Ovary (tissue), 9 donors: ENCODE measurements around the gene CFAP43. TPM values are rescaled to one million over a fixed set of nuclear protein-coding genes. Genes with fewer than 3 reads are reported as not detected.

Source experiments
- DNase-seq, 5 donors: peaks; one replicate each; pipeline ENCODE4 v3.0.0-alpha.2; 2019 to 2020
- H3K27ac ChIP-seq, 2 donors: fragments of 200-600 bp; one replicate each; pipeline versions ENCODE4 v1.5.1 to v1.8.0; 2019 to 2022
- H3K27me3 ChIP-seq: fragments of 200-600 bp; one replicate; pipeline ENCODE4 v1.8.0; 2022
- H3K36me3 ChIP-seq: fragments of 200-600 bp; sonication (generic); one replicate; pipeline ENCODE4 v1.5.1; 2019
- H3K4me1 ChIP-seq: one replicate; pipeline ENCODE4 v1.8.1; 2013; ENCODE audit warnings: mild to moderate bottlenecking, moderate library complexity; ENCODE audit not compliant: insufficient read depth
- H3K4me3 ChIP-seq: fragments of 200-600 bp; sonication (generic); one replicate; pipeline ENCODE4 v1.5.1; 2017
- H3K9me3 ChIP-seq, 2 donors: fragments of 200-600 bp in 1 of 2; sonication (generic) in 1 of 2; one replicate each; pipeline versions ENCODE4 v1.5.1 to v1.8.1; 2013 to 2019; ENCODE audit warnings: mild to moderate bottlenecking in 1 of 2, moderate library complexity in 1 of 2
- CTCF ChIP-seq, 3 donors: fragments of 450-650 bp in 2 of 3; fragments of 200-600 bp in 1 of 3; IDR thresholded peaks; one replicate each; pipeline versions ENCODE4 v1.5.1 to v1.8.0; 2016 to 2022; ENCODE audit warnings: antibody characterized with exemption in 3 of 3, mild to moderate bottlenecking in 1 of 3
- EP300 ChIP-seq: sonication (generic); formaldehyde crosslinking; IDR thresholded peaks from one replicate; pipeline ENCODE4 v1.6.1; 2017; ENCODE audit warnings: antibody characterized with exemption
- POLR2A ChIP-seq: fragments of 450-650 bp; IDR thresholded peaks from one replicate; pipeline ENCODE4 v1.6.1; 2017; ENCODE audit warnings: antibody characterized with exemption, mild to moderate bottlenecking, moderate library complexity
- WGBS, 3 donors: extraction: QIAGEN DNeasy Blood & Tissue Kit in 1 of 3; methylation state at CpG; one replicate each; pipeline versions ENCODE4 v1.1.5 to v1.1.7; 2013 to 2017; 5-methylcytosine and 5-hydroxymethylcytosine counted together
- intact Hi-C, 4 donors: fragments of 100-400 bp; cut with DNase I; formaldehyde crosslinking; loops; one replicate each; pipeline versions ENCODE4 v1.11.0 to v1.15.1; 2022 to 2023
- polyA plus RNA-seq, 2 donors: library from polyadenylated mRNA; stranded (reverse); fragments of 200-250 nt in 1 of 2; fragments of 350-450 nt in 1 of 2; fragmentation: Illumina TruSeq in 1 of 2; extraction: RNeasy Lipid Tissue Mini Kit (QIAGEN cat#74804) in 1 of 2; gene quantifications; one replicate each; pipeline ENCODE4 v1.2.3, GENCODE V29; 2013 to 2014
- total RNA-seq, 7 donors: library from RNA; depleted of rRNA in 2 of 7; stranded (reverse); fragments of >200 nt in 2 of 7; fragmentation: NEBNext Ultra II Directional in 3 of 7; extraction: Animal tissue kit (Norgen Biotek cat#: 25700) in 3 of 7; gene quantifications; one replicate each; pipeline versions ENCODE4 v1.1.0 to v1.2.4, GENCODE V29; 2016 to 2023
- donor health status: DM: no; HTN: no; CAD: no; lungs with moderate emphysema.
- donor health status: DM: no; HTN: no; CAD: no.
- donor health status: Bipolar disorder and iron deficiency.
- donor health status: DM: yes; HTN: yes; CAD: no.
- donor health status: DM: no; HTN: no; CAD: no.
- donor health status: DM: yes; HTN: yes; CAD: no.

CFAP43 gene
- total and polyA plus RNA-seq, 9 donors, result 1.1 to 58.6 (median 2.6) TPM

- Histone ChIP-seq H3K4me1 (no peaks in the 10 kb centered on the region), H3K9me3 (no peaks in the 10 kb centered on the region), H3K36me3 (no peaks in the 10 kb centered on the region), H3K4me3 (no peak overlapping the region), H3K27me3 (no peaks in the 10 kb centered on the region), H3K27ac (no peak overlapping the region)
- no peak for DNase-seq
- TF ChIP-seq EP300 (no peak), CTCF (IDR thresholded peaks at IDR 0.05) (no peak), POLR2A (no peak)
- intact Hi-C loops, result no loop called here
- WGBS, 3 donors, result 65 to 82% (median 68%) methylated on average over 5 of the region's 5 CpGs
Observed at GRCh38 chr10:104139221-104139620, 92.9 kb downstream of the CFAP43 start.

- H3K4me1 ChIP-seq, result no peaks in the 10 kb centered on the region
- WGBS, 3 donors, result 91 to 95% (median 94%) methylated on average over 6 of the region's 6 CpGs
- H3K27me3 ChIP-seq, result no peaks in the 10 kb centered on the region
- no peak overlapping the region for H3K4me3 ChIP-seq
- H3K36me3 ChIP-seq, result no peaks in the 10 kb centered on the region
- DNase-seq, result no peak
- no peak overlapping the region for H3K27ac ChIP-seq
- intact Hi-C loops, result no loop called here
- no peak for TF ChIP-seq EP300
- TF ChIP-seq POLR2A, result no peak
- no peak for TF ChIP-seq CTCF (IDR thresholded peaks at IDR 0.05)
- no peaks in the 10 kb centered on the region for H3K9me3 ChIP-seq
Observed at GRCh38 chr10:104138131-104138530, 94.0 kb downstream of the CFAP43 start.

- no peaks in the 10 kb centered on the region for H3K36me3 ChIP-seq
- no peaks in the 10 kb centered on the region for H3K27me3 ChIP-seq
- intact Hi-C loops, result no loop called here
- H3K4me1 ChIP-seq, result no peaks in the 10 kb centered on the region
- H3K9me3 ChIP-seq, result no peaks in the 10 kb centered on the region
- DNase-seq, result no peak
- no peak for TF ChIP-seq EP300
- no peak for TF ChIP-seq POLR2A
- no peak for TF ChIP-seq CTCF (IDR thresholded peaks at IDR 0.05)
- WGBS, 3 donors, result 14 to 40% (median 16%) methylated on average over 3 of the region's 3 CpGs
- H3K27ac ChIP-seq, result no peak overlapping the region
- no peak overlapping the region for H3K4me3 ChIP-seq
Observed at GRCh38 chr10:104130041-104130440, 102.1 kb downstream of the CFAP43 start.

GRCh38 chr10:104128214-104128613 lies 104.0 kb downstream of the CFAP43 start:
- intact Hi-C loops, result loop anchor here in 2 of 4 donors (10.0 kb wide), 1 partner anchor 243 kb away; no protein-coding TSS in a partner anchor
- 87 to 94% (median 89%) methylated on average over 2 of the region's 2 CpGs for WGBS, 3 donors
- no peaks in the 10 kb centered on the region for H3K36me3 ChIP-seq
- no peak overlapping the region for H3K27ac ChIP-seq
- H3K9me3 ChIP-seq, result no peaks in the 10 kb centered on the region
- no peak overlapping the region for H3K4me3 ChIP-seq
- H3K4me1 ChIP-seq, result no peaks in the 10 kb centered on the region
- H3K27me3 ChIP-seq, result no peaks in the 10 kb centered on the region
- no peak for TF ChIP-seq POLR2A
- TF ChIP-seq CTCF (IDR thresholded peaks at IDR 0.05), result no peak
- TF ChIP-seq EP300, result no peak
- no peak for DNase-seq
